ENCODE results near the gene TTYH1. TPM values are rescaled to one million over a fixed set of nuclear protein-coding genes. Genes with fewer than 3 reads are reported as not detected.

Gene TTYH1
- total RNA-seq, 2 donors from 2014 or later: 1.0 to 2.0 TPM

GRCh38 chr19:54432144-54432738 is 17.0 kb downstream of the TTYH1 start:
- Histone ChIP-seq H3K4me3 (ENCODE audit: low read length) (no peak overlapping the region), H3K36me3 (ENCODE audit: control insufficient read depth, insufficient read depth, low read length) (no peaks in the 10 kb centered on the region), H3K4me1 (ENCODE audit: control insufficient read depth, insufficient read depth, low read length) (peaks cover 4% of the 10 kb centered on the region), H3K9ac (ENCODE audit: extremely low read depth, low read length, poor library complexity, severe bottlenecking) (no peak overlapping the region), H3K27me3 (ENCODE audit: control insufficient read depth, insufficient read depth, low read length, poor library complexity, severe bottlenecking) (peaks cover 3% of the 10 kb centered on the region), H3K9me3 (ENCODE audit: control insufficient read depth, low read length) (no peaks in the 10 kb centered on the region), H3K27ac (ENCODE audit: low read depth, low read length) (no peak overlapping the region)
- Mint-ChIP-seq H3K27me3 (ENCODE audit: insufficient read depth) (peaks cover 60% of the 10 kb centered on the region), H3K27ac (no peak overlapping the region), H3K4me3 (no peak overlapping the region), H3K36me3 (ENCODE audit: low read depth) (peaks cover 4% of the 10 kb centered on the region), H3K4me1 (peaks cover 8% of the 10 kb centered on the region), H3K9me3 (no peaks in the 10 kb centered on the region)
- DNase-seq: peak; percentile 47
- 78 to 84% methylated on average over 8 to 10 of the region's 10 CpGs for WGBS, 2 experiments (ENCODE audit: insufficient coverage in 1 of 2, insufficient read length in 1 of 2)
- no peak for TF ChIP-seq CTCF (conservative IDR thresholded peaks at IDR 0.05)

GRCh38 chr19:54433697-54434096 is 18.4 kb downstream of the TTYH1 start:
- H3K4me3 Mint-ChIP-seq: no peak overlapping the region
- peaks cover 4% of the 10 kb centered on the region for H3K4me1 ChIP-seq (ENCODE audit: control insufficient read depth, insufficient read depth, low read length)
- no peaks in the 10 kb centered on the region for H3K9me3 ChIP-seq (ENCODE audit: control insufficient read depth, low read length)
- H3K9ac ChIP-seq (ENCODE audit: extremely low read depth, low read length, poor library complexity, severe bottlenecking): no peak overlapping the region
- no peak for TF ChIP-seq CTCF (conservative IDR thresholded peaks at IDR 0.05)
- peaks cover 8% of the 10 kb centered on the region for H3K4me1 Mint-ChIP-seq
- H3K36me3 ChIP-seq (ENCODE audit: control insufficient read depth, insufficient read depth, low read length): peaks cover 9% of the 10 kb centered on the region
- peaks cover 6% of the 10 kb centered on the region for H3K36me3 Mint-ChIP-seq (ENCODE audit: low read depth)
- peaks cover 46% of the 10 kb centered on the region for H3K27me3 Mint-ChIP-seq (ENCODE audit: insufficient read depth)
- no peak overlapping the region for H3K4me3 ChIP-seq (ENCODE audit: low read length)
- no peaks in the 10 kb centered on the region for H3K9me3 Mint-ChIP-seq
- H3K27me3 ChIP-seq (ENCODE audit: control insufficient read depth, insufficient read depth, low read length, poor library complexity, severe bottlenecking): no peaks in the 10 kb centered on the region
- no peak overlapping the region for H3K27ac Mint-ChIP-seq
- WGBS, 2 experiments (ENCODE audit: insufficient coverage in 1 of 2, insufficient read length in 1 of 2): 92 to 95% methylated on average over 3 to 5 of the region's 5 CpGs
- DNase-seq: no peak
- no peak overlapping the region for H3K27ac ChIP-seq (ENCODE audit: low read depth, low read length)

- Histone ChIP-seq H3K4me3 (ENCODE audit: low read length) (no peak overlapping the region), H3K9me3 (ENCODE audit: control insufficient read depth, low read length) (no peaks in the 10 kb centered on the region), H3K9ac (ENCODE audit: extremely low read depth, low read length, poor library complexity, severe bottlenecking) (no peak overlapping the region), H3K27ac (ENCODE audit: low read depth, low read length) (peak overlapping the region; percentile 36), H3K27me3 (ENCODE audit: control insufficient read depth, insufficient read depth, low read length, poor library complexity, severe bottlenecking) (no peaks in the 10 kb centered on the region), H3K36me3 (ENCODE audit: control insufficient read depth, insufficient read depth, low read length) (peaks cover 14% of the 10 kb centered on the region), H3K4me1 (ENCODE audit: control insufficient read depth, insufficient read depth, low read length) (peaks cover 4% of the 10 kb centered on the region)
- H3K27ac Mint-ChIP-seq: no peak overlapping the region
- peak; percentile 39 for DNase-seq
- peaks cover 6% of the 10 kb centered on the region for H3K36me3 Mint-ChIP-seq (ENCODE audit: low read depth)
- no peak for TF ChIP-seq CTCF (conservative IDR thresholded peaks at IDR 0.05)
- H3K4me1 Mint-ChIP-seq: peaks cover 8% of the 10 kb centered on the region
- peaks cover 40% of the 10 kb centered on the region for H3K27me3 Mint-ChIP-seq (ENCODE audit: insufficient read depth)
- 92 to 93% methylated on average over 20 to 23 of the region's 23 CpGs for WGBS, 2 experiments (ENCODE audit: insufficient coverage in 1 of 2, insufficient read length in 1 of 2)
- H3K9me3 Mint-ChIP-seq: no peaks in the 10 kb centered on the region
- no peak overlapping the region for H3K4me3 Mint-ChIP-seq
Measured at GRCh38 chr19:54434112-54434872, 19.0 kb downstream of the TTYH1 start.
